ENCODE measurements around the gene TCEAL2.
"Not testable (repeated sequence)": the region's sequence is repeated elsewhere in the genome, so short reads cannot be mapped to it uniquely, and the experiment has no call there.

Gene TCEAL2

GRCh38 chrX:102125436-102125835 lies at the start of gene TCEAL2:
TSS of gene TCEAL2 (plus strand) at chrX:102125679. CDS start at chrX:102126831, 1,152 bp downstream.
- DNase-seq, result not testable (repeated sequence)

- no peak for DNase-seq
Observed at GRCh38 chrX:102077426-102077825, 48.1 kb upstream of the TCEAL2 start.

GRCh38 chrX:102085706-102086105 lies 39.8 kb upstream of the TCEAL2 start:
- no peak for DNase-seq

- no peak for DNase-seq
Observed at GRCh38 chrX:102113367-102113766, 12.1 kb upstream of the TCEAL2 start.

GRCh38 chrX:102115748-102116147 lies 9.7 kb upstream of the TCEAL2 start:
- no peak for DNase-seq

- not testable (repeated sequence) for DNase-seq
Observed at GRCh38 chrX:102125014-102125413, 465 bp upstream of the TCEAL2 start.

- not testable (repeated sequence) for DNase-seq
Observed at GRCh38 chrX:102126080-102126818, 770 bp downstream of the TCEAL2 start.

GRCh38 chrX:102126863-102127262 lies 1.4 kb downstream of the TCEAL2 start:
- no peak for DNase-seq

- DNase-seq, result no peak
Observed at GRCh38 chrX:102129473-102129872, 4.0 kb downstream of the TCEAL2 start.

GRCh38 chrX:102138064-102138463 lies 12.6 kb downstream of the TCEAL2 start:
- no peak for DNase-seq

GRCh38 chrX:102140876-102141275 lies 15.4 kb downstream of the TCEAL2 start:
- not testable (repeated sequence) for DNase-seq

GRCh38 chrX:102141631-102142030 lies 16.2 kb downstream of the TCEAL2 start:
- DNase-seq, result not testable (repeated sequence)

- not testable (repeated sequence) for DNase-seq
Observed at GRCh38 chrX:102142274-102142673, 16.8 kb downstream of the TCEAL2 start, which contains the start of gene TCEAL6. TSS of gene TCEAL6 (minus strand) at chrX:102142481.

GRCh38 chrX:102154218-102154860 lies 28.9 kb downstream of the TCEAL2 start:
- DNase-seq, result no peak

GRCh38 chrX:102154900-102155805 lies 29.7 kb downstream of the TCEAL2 start:
- DNase-seq, result no peak

GRCh38 chrX:102155806-102156179 lies 30.3 kb downstream of the TCEAL2 start, which contains the start of gene BEX5:
TSS of gene BEX5 (minus strand) at chrX:102155977. CDS start at chrX:102154265, 1,712 bp downstream.
- no peak for DNase-seq

Data from NCI-H226 (cell line).